ENCODE results near the gene LARGE1. TPM values are rescaled to one million over a fixed set of nuclear protein-coding genes. Genes with fewer than 3 reads are reported as not detected.

LARGE1 gene
- total and polyA plus RNA-seq, 2 donors (not counting 1 experiment from before 2014, with no cell fraction given) = 14.1 to 19.2 TPM

DNA sequence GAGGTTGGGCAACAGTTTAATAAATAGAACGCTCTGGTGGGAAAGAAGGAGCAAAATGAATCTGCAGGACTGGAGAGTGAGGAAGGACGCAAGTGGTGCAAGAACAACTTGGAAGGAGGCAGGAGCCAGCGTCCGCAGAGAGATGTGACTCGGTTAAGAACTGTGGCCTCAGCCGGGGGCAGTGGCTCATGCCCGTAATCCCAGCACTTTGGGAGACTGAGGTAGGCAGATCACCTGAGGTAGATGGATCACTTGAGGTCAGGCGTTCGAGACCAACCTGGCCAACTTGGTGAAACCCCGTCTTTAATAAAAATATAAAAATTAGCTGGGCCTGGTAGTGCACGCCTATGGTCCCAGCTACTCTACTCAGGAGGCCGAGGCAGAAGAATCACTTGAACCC, 319.7 kb downstream of the LARGE1 start:
- no peak overlapping the region for H3K27ac ChIP-seq (ENCODE audit: insufficient read depth, low read length)
- H3K79me2 ChIP-seq (ENCODE audit: control insufficient read depth, insufficient read depth, low read length) = no peaks in the 10 kb centered on the region
- H3K36me3 ChIP-seq (ENCODE audit: control insufficient read depth, insufficient read depth, low read length) = no peaks in the 10 kb centered on the region
- no peak overlapping the region for H3K4me2 ChIP-seq (ENCODE audit: extremely low read depth, insufficient read depth, low read length)
- TF ChIP-seq CTCF (conservative IDR thresholded peaks at IDR 0.05 in 1 of 2, IDR thresholded peaks at IDR 0.05 in 1 of 2; ENCODE audit: low read depth in 1 of 2, low read length in 2 of 2) (no peak), EZH2 (IDR thresholded peaks at IDR 0.05; ENCODE audit: low read length, missing control alignments) (no peak)
- H3K9me3 ChIP-seq (ENCODE audit: control insufficient read depth, insufficient read depth, low read depth, low read length) = no peaks in the 10 kb centered on the region
- DNase-seq (ENCODE audit: low read depth in 2 of 2) = no peak
- no peak overlapping the region for H3K9ac ChIP-seq (ENCODE audit: insufficient read depth, low read length)
- no peak overlapping the region for H3K4me3 ChIP-seq (replicated peaks in 1 of 4; ENCODE audit: control extremely low read depth in 1 of 4, insufficient read depth in 1 of 4, low read depth in 3 of 4, low read length in 4 of 4)
- H2AFZ ChIP-seq (ENCODE audit: low read length) = no peak overlapping the region
- H3K4me1 ChIP-seq (ENCODE audit: control insufficient read depth, extremely low read depth, insufficient read depth, low read length) = no peaks in the 10 kb centered on the region
- no peaks in the 10 kb centered on the region for H3K27me3 ChIP-seq (ENCODE audit: control insufficient read depth, insufficient read depth, low read length)
- no peaks in the 10 kb centered on the region for H4K20me1 ChIP-seq (ENCODE audit: control insufficient read depth, extremely low read depth, insufficient read depth, low read length)

DNA sequence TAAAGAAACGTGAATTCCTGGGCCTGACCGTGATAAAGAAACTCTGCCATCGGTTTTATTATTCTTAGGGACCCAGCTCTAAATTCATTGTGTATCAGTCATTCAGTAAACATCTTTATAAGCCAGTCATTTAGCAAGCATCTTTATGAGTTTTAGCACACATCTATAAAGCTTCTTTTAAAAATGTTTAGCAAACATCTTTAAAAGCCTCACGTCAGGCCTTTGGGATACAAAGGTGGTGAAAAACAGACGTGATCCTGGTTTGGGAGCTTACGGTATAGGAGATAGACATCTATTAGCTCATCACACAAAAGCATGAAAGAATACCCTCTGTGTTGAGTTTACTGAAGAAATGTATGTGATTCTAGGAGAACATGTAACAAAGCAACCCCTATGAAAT, 320.2 kb downstream of the LARGE1 start:
- no peak for TF ChIP-seq CTCF (conservative IDR thresholded peaks at IDR 0.05 in 1 of 2, IDR thresholded peaks at IDR 0.05 in 1 of 2; ENCODE audit: low read depth in 1 of 2, low read length in 2 of 2)
- TF ChIP-seq EZH2 (IDR thresholded peaks at IDR 0.05; ENCODE audit: low read length, missing control alignments) = no peak

DNA sequence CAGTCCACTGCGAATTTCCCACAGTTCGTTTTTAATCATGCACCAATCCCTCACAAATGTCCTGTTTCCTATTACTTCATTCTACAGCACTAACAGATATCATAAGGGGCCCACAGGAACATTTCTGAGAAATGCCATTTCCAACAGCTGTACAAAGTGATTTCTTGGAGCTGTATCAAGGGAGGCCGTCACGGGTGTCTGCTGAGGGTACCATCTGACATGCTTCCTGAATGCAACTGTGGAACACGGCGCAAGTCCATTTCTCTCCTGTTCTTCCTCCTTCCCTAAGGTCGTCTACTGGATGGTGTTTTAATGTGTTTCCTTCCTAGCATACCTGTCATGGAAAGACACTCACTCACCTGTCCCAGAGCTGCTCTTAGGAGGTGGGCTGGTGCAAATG, 320.7 kb downstream of the LARGE1 start:
- H3K27ac ChIP-seq (ENCODE audit: insufficient read depth, low read length) = no peak overlapping the region
- no peak overlapping the region for H3K4me2 ChIP-seq (ENCODE audit: extremely low read depth, insufficient read depth, low read length)
- no peaks in the 10 kb centered on the region for H3K36me3 ChIP-seq (ENCODE audit: control insufficient read depth, insufficient read depth, low read length)
- no peaks in the 10 kb centered on the region for H4K20me1 ChIP-seq (ENCODE audit: control insufficient read depth, extremely low read depth, insufficient read depth, low read length)
- H3K4me1 ChIP-seq (ENCODE audit: control insufficient read depth, extremely low read depth, insufficient read depth, low read length) = no peaks in the 10 kb centered on the region
- H3K9ac ChIP-seq (ENCODE audit: insufficient read depth, low read length) = no peak overlapping the region
- H3K27me3 ChIP-seq (ENCODE audit: control insufficient read depth, insufficient read depth, low read length) = no peaks in the 10 kb centered on the region
- no peak overlapping the region for H3K4me3 ChIP-seq (replicated peaks in 1 of 4; ENCODE audit: control extremely low read depth in 1 of 4, insufficient read depth in 1 of 4, low read depth in 3 of 4, low read length in 4 of 4)
- DNase-seq (ENCODE audit: low read depth in 2 of 2) = peak in 1 of 2 donors; percentile 0
- TF ChIP-seq EZH2 (IDR thresholded peaks at IDR 0.05; ENCODE audit: low read length, missing control alignments) (no peak), CTCF (conservative IDR thresholded peaks at IDR 0.05 in 1 of 2, IDR thresholded peaks at IDR 0.05 in 1 of 2; ENCODE audit: low read depth in 1 of 2, low read length in 2 of 2) (no peak)
- no peaks in the 10 kb centered on the region for H3K79me2 ChIP-seq (ENCODE audit: control insufficient read depth, insufficient read depth, low read length)
- H2AFZ ChIP-seq (ENCODE audit: low read length) = no peak overlapping the region
- no peaks in the 10 kb centered on the region for H3K9me3 ChIP-seq (ENCODE audit: control insufficient read depth, insufficient read depth, low read depth, low read length)

More for the DNA sequence above, 320.2 kb downstream of the LARGE1 start:
- Histone ChIP-seq H4K20me1 (ENCODE audit: control insufficient read depth, extremely low read depth, insufficient read depth, low read length) (no peaks in the 10 kb centered on the region), H3K4me3 (replicated peaks in 1 of 4; ENCODE audit: control extremely low read depth in 1 of 4, insufficient read depth in 1 of 4, low read depth in 3 of 4, low read length in 4 of 4) (no peak overlapping the region), H3K9me3 (ENCODE audit: control insufficient read depth, insufficient read depth, low read depth, low read length) (no peaks in the 10 kb centered on the region), H3K4me2 (ENCODE audit: extremely low read depth, insufficient read depth, low read length) (no peak overlapping the region), H3K27me3 (ENCODE audit: control insufficient read depth, insufficient read depth, low read length) (no peaks in the 10 kb centered on the region), H2AFZ (ENCODE audit: low read length) (no peak overlapping the region), H3K36me3 (ENCODE audit: control insufficient read depth, insufficient read depth, low read length) (no peaks in the 10 kb centered on the region), H3K4me1 (ENCODE audit: control insufficient read depth, extremely low read depth, insufficient read depth, low read length) (no peaks in the 10 kb centered on the region), H3K27ac (ENCODE audit: insufficient read depth, low read length) (no peak overlapping the region), H3K9ac (ENCODE audit: insufficient read depth, low read length) (no peak overlapping the region), H3K79me2 (ENCODE audit: control insufficient read depth, insufficient read depth, low read length) (no peaks in the 10 kb centered on the region)
- DNase-seq (ENCODE audit: low read depth in 2 of 2) = no peak

All from fibroblast of lung (primary cell).